CD14-positive monocyte (primary cell): ENCODE measurements around the gene FRAS1. TPM values are rescaled to one million over a fixed set of nuclear protein-coding genes. Genes with fewer than 3 reads are reported as not detected.

Source experiments
- DNase-seq, 3 donors: peaks; one replicate each; pipeline ENCODE4 v3.0.0-alpha.2; 2011 to 2022
- H2AFZ ChIP-seq: 2 replicates; pipeline ENCODE4 v1.6.0; 2012; ENCODE audit warnings: mild to moderate bottlenecking, low read depth, low read length, inconsistent platforms; ENCODE audit not compliant: insufficient read depth, poor library complexity, severe bottlenecking
- H3K27ac ChIP-seq, 2 donors: 1 replicate in 1 of 2; 2 replicates in 1 of 2; pipeline ENCODE4 v1.5.1; 2012 to 2013; ENCODE audit warnings: low read length in 2 of 2, control low read depth in 1 of 2, inconsistent platforms in 1 of 2, low read depth in 1 of 2, mild to moderate bottlenecking in 1 of 2
- H3K27me3 ChIP-seq, 2 donors: one replicate each; pipeline versions ENCODE4 v1.6.0 to v1.6.1; 2011 to 2013; ENCODE audit warnings: low read length in 2 of 2; ENCODE audit not compliant: control insufficient read depth in 2 of 2, insufficient read depth in 2 of 2
- H3K36me3 ChIP-seq, 2 donors: replicated peaks in 1 of 2; 1 replicate in 1 of 2; 2 replicates in 1 of 2; pipeline versions ENCODE4 v1.5.1 to v1.6.1; 2012 to 2013; ENCODE audit warnings: low read length in 2 of 2, control low read depth in 1 of 2, inconsistent platforms in 1 of 2, mild to moderate bottlenecking in 1 of 2; ENCODE audit not compliant: insufficient read depth in 2 of 2, control insufficient read depth in 1 of 2
- H3K4me1 ChIP-seq, 2 donors: 1 replicate in 1 of 2; 2 replicates in 1 of 2; pipeline versions ENCODE4 v1.5.1 to v1.6.1; 2012 to 2013; ENCODE audit warnings: low read length in 2 of 2, control low read depth in 1 of 2, inconsistent platforms in 1 of 2, mild to moderate bottlenecking in 1 of 2, moderate library complexity in 1 of 2; ENCODE audit not compliant: insufficient read depth in 2 of 2, control insufficient read depth in 1 of 2
- H3K4me2 ChIP-seq: replicated peaks from 2 replicates; pipeline ENCODE3; 2012; ENCODE audit warnings: low read length, moderate library complexity, mild to moderate bottlenecking; ENCODE audit not compliant: poor library complexity, severe bottlenecking; ENCODE audit errors: extremely low read depth
- H3K4me3 ChIP-seq, 3 experiments: fragments of 200-600 bp in 1 of 3; sonication (generic) in 1 of 3; replicated peaks in 1 of 3; 1 replicate in 2 of 3; 2 replicates in 1 of 3; pipeline ENCODE4 v1.5.1; 2011 to 2013; ENCODE audit warnings: low read length in 3 of 3, mild to moderate bottlenecking in 3 of 3, control low read depth in 2 of 3, low read depth in 2 of 3, inconsistent platforms in 1 of 3, moderate library complexity in 1 of 3
- H3K79me2 ChIP-seq: 2 replicates; pipeline ENCODE4 v1.6.0; 2012; ENCODE audit warnings: mild to moderate bottlenecking, control low read depth, inconsistent platforms, low read length, moderate library complexity; ENCODE audit not compliant: insufficient read depth
- H3K9ac ChIP-seq: 2 replicates; pipeline ENCODE4 v1.6.0; 2017; ENCODE audit warnings: low read length, mild to moderate bottlenecking; ENCODE audit not compliant: insufficient read depth, poor library complexity, severe bottlenecking
- H3K9me3 ChIP-seq, 2 donors: replicated peaks in 1 of 2; 1 replicate in 1 of 2; 2 replicates in 1 of 2; pipeline versions ENCODE4 v1.5.1 to v1.6.1; 2012 to 2013; ENCODE audit warnings: low read length in 2 of 2, control low read depth in 1 of 2; ENCODE audit not compliant: control insufficient read depth in 1 of 2, insufficient read depth in 1 of 2
- H4K20me1 ChIP-seq: 2 replicates; pipeline ENCODE4 v1.6.0; 2012; ENCODE audit warnings: mild to moderate bottlenecking, low read length, control low read depth, moderate library complexity; ENCODE audit not compliant: insufficient read depth
- H3K27ac Mint-ChIP-seq, 7 donors: one replicate each; pipeline ENCODE4 v1.8.0; 2020; ENCODE audit warnings: mild to moderate bottlenecking in 7 of 7, mixed read lengths in 7 of 7, moderate library complexity in 6 of 7, inconsistent platforms in 2 of 7
- H3K27me3 Mint-ChIP-seq, 3 donors: one replicate each; pipeline ENCODE4 v1.8.0; 2021 to 2022; ENCODE audit warnings: low read depth in 3 of 3, mild to moderate bottlenecking in 3 of 3, mixed read lengths in 3 of 3, moderate library complexity in 3 of 3, inconsistent platforms in 1 of 3
- H3K36me3 Mint-ChIP-seq, 2 donors: one replicate each; pipeline ENCODE4 v1.8.0; 2020; ENCODE audit warnings: mixed read lengths in 2 of 2, inconsistent platforms in 1 of 2, mild to moderate bottlenecking in 1 of 2
- H3K4me1 Mint-ChIP-seq: one replicate; pipeline ENCODE4 v1.8.0; 2020; ENCODE audit warnings: mild to moderate bottlenecking, mixed read lengths
- H3K4me3 Mint-ChIP-seq, 2 donors: one replicate each; pipeline ENCODE4 v1.8.0; 2020; ENCODE audit warnings: mild to moderate bottlenecking in 2 of 2, mixed read lengths in 2 of 2, moderate library complexity in 1 of 2
- H3K9me3 Mint-ChIP-seq, 7 donors: one replicate each; pipeline ENCODE4 v1.8.0; 2020 to 2022; ENCODE audit warnings: mixed read lengths in 7 of 7, mild to moderate bottlenecking in 6 of 7, moderate library complexity in 6 of 7, inconsistent platforms in 2 of 7
- WGBS: methylation state at CpG from one replicate; pipeline ENCODE4 v1.1.5; 2013; ENCODE audit warnings: missing lambda C conversion rate; ENCODE audit not compliant: insufficient coverage; 5-methylcytosine and 5-hydroxymethylcytosine counted together
- intact Hi-C, 2 donors: fragments of 100-400 bp; cut with micrococcal nuclease; formaldehyde crosslinking; loops; one replicate each; pipeline versions ENCODE4 v1.15.0 to v1.15.1; 2023
- polyA plus RNA-seq, 3 donors: library from polyadenylated mRNA; depleted of rRNA in 1 of 3; unstranded in 2 of 3; stranded (reverse) in 1 of 3; fragments of 300-500 nt in 2 of 3; fragments of >200 nt in 1 of 3; fragmentation: Illumina TruSeq in 2 of 3; gene quantifications; 1 replicate in 2 of 3; 2 replicates in 1 of 3; pipeline ENCODE4 v1.2.3, GENCODE V29; 2012 to 2021
- TF ChIP-seq, protein P1 (sequence below): fragments of 200-600 bp; IDR thresholded peaks from one replicate; pipeline ENCODE4 v1.8.0; 2022; ENCODE audit warnings: antibody characterized with exemption, mild to moderate bottlenecking

The FRAS1 gene
- polyA plus RNA-seq, 3 donors = not detected

DNA sequence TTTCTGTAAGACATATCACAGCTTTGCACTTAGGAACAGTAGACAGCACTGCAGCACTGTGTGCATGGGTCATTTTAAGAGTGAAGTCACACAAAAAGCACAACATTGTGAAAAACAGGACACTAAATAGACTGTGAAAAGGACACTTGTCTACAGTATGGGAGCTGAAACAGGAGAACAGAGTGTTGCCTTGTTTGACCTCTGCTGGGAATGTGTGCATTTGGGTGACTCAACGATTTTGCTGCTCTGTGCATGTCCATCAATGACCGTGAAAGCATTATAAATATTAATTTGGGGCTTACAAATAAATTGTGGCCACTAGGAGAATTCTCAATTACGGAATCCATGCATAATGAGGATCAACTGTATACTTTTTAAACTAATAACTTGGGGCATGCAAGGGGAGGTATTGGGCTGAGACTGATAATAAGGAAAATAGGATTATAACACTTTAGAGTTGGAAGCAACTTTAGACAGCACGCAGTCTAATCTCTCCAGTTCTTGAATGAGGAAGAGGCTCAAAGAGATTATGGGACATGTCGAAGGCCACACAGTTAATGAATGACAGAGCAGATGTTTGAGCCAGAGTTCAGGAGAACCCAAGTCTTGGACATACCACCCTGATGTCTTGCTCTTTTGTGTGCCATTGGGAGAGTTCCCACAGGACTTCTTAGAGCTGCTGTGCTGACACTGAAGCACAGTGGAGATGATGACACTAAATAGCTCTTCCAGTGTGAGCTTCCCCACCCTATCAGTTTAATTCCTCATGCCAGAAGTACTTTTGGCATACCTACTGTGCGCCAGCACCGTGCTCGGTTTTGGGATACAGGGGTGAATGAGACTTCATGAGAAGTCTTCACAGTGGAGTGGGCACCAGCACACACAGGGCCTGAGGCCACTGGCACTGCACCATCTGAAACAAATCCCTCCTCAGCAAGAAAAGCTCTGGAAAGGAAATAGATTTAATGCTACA is 79.3 kb downstream of the FRAS1 start:
- Mint-ChIP-seq H3K9me3 (peaks cover 0 to 5% (median 0%) of the 10 kb centered on the region in 7 donors), H3K36me3 (no peaks in the 10 kb centered on the region), H3K27ac (no peak overlapping the region), H3K4me3 (no peak overlapping the region), H3K4me1 (no peaks in the 10 kb centered on the region), H3K27me3 (peaks cover 0 to 7% (median 2%) of the 10 kb centered on the region in 3 donors)
- TF ChIP-seq, protein P1, sequence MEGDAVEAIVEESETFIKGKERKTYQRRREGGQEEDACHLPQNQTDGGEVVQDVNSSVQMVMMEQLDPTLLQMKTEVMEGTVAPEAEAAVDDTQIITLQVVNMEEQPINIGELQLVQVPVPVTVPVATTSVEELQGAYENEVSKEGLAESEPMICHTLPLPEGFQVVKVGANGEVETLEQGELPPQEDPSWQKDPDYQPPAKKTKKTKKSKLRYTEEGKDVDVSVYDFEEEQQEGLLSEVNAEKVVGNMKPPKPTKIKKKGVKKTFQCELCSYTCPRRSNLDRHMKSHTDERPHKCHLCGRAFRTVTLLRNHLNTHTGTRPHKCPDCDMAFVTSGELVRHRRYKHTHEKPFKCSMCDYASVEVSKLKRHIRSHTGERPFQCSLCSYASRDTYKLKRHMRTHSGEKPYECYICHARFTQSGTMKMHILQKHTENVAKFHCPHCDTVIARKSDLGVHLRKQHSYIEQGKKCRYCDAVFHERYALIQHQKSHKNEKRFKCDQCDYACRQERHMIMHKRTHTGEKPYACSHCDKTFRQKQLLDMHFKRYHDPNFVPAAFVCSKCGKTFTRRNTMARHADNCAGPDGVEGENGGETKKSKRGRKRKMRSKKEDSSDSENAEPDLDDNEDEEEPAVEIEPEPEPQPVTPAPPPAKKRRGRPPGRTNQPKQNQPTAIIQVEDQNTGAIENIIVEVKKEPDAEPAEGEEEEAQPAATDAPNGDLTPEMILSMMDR = no peak
- intact Hi-C loops = no loop called here
- Histone ChIP-seq H3K9me3 (no peaks in the 10 kb centered on the region), H3K4me2 (no peak overlapping the region), H3K9ac (no peak overlapping the region), H3K79me2 (no peaks in the 10 kb centered on the region), H4K20me1 (no peaks in the 10 kb centered on the region), H2AFZ (no peak overlapping the region), H3K27ac (no peak overlapping the region), H3K36me3 (no peaks in the 10 kb centered on the region), H3K27me3 (no peaks in the 10 kb centered on the region), H3K4me1 (no peaks in the 10 kb centered on the region), H3K4me3 (no peak overlapping the region)
- WGBS = 92% methylated on average over 4 of the region's 8 CpGs
- no peak for DNase-seq

DNA sequence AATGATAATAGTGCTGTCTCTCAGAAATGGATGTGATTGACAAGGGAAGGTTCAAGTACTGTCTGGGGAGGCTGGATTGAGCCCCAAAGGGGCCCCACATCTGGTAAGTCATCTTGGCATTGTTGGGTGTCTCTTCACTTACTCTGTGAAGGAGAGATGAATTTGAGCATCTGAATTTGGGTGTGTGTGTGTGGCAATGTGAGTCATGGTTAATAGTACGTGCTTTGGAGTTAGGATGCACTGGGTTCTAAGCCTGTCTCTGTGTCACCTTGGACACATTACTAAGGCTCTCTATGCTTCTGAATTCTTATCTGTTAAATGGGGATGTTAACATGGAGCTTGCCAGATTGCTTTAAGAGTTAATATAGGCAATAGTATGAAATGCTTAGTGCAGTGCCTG is 80.4 kb downstream of the FRAS1 start:
- DNase-seq = no peak
- 100% methylated on average over 1 of the region's 1 CpG for WGBS
- TF ChIP-seq, protein P1 = no peak

More for the DNA sequence above, 80.4 kb downstream of the FRAS1 start:
- Histone ChIP-seq H3K79me2 (no peaks in the 10 kb centered on the region), H3K4me3 (no peak overlapping the region), H3K27ac (no peak overlapping the region), H3K9me3 (no peaks in the 10 kb centered on the region), H2AFZ (no peak overlapping the region), H3K27me3 (no peaks in the 10 kb centered on the region), H3K36me3 (no peaks in the 10 kb centered on the region), H3K4me1 (no peaks in the 10 kb centered on the region), H3K4me2 (no peak overlapping the region), H3K9ac (no peak overlapping the region), H4K20me1 (no peaks in the 10 kb centered on the region)
- intact Hi-C loops = no loop called here
- Mint-ChIP-seq H3K9me3 (peaks cover 0 to 6% (median 2%) of the 10 kb centered on the region in 7 donors), H3K36me3 (no peaks in the 10 kb centered on the region), H3K4me3 (no peak overlapping the region), H3K27ac (no peak overlapping the region), H3K4me1 (no peaks in the 10 kb centered on the region), H3K27me3 (peaks cover 0 to 5% (median 0%) of the 10 kb centered on the region in 3 donors)
